ENCODE results near the gene LRRC15.

DNA sequence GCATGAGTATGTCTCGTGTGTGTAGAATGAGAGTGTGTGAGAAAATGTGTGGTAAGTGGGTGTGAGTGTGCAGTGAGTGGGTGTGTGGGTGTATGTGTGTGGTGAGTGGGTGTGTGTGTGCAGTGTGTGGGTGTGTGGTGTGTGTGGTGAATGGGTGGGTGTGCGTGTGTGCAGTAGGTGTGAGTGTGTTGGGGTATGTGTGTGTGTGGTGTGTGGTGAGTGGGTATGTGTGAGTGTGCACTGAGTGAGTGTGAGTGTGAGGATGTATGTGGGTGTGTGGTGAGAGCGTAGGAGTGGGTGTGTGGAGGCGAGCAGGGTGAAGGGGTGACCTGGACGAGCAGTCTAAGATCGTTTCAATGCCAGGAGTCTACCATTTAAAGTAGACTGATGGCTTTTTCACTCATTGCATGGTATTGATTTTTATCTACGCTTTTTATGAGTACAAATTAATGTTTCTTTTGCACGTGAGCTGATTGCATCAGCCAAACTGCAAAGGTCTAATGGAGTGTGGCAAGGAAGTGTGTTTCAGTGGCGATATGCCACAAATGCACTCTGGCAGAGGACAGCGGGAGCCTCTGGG is 16.8 kb downstream of the LRRC15 start:
- no peak for TF ChIP-seq CTCF (IDR thresholded peaks at IDR 0.05; ENCODE audit: low read depth, low read length, poor library complexity, severe bottlenecking)
- no peak for TF ChIP-seq EZH2phosphoT487 (IDR thresholded peaks at IDR 0.05; ENCODE audit: borderline replicate concordance, low read length)

All from DOHH2 (cell line).